ENCODE results near the gene INPP5K.
"Not testable (repeated sequence)": the region's sequence is repeated elsewhere in the genome, so short reads cannot be mapped to it uniquely, and the experiment has no call there.

INPP5K gene

GRCh38 chr17:1464186-1464585, 52.2 kb downstream of the INPP5K start:
- no peak for DNase-seq (ENCODE audit: low read depth)

- no peak for DNase-seq (ENCODE audit: low read depth)
Measured at GRCh38 chr17:1462164-1463112, 54.0 kb downstream of the INPP5K start.

GRCh38 chr17:1461198-1461944, 55.0 kb downstream of the INPP5K start:
- DNase-seq (ENCODE audit: low read depth) = no peak

GRCh38 chr17:1460233-1460632, 56.2 kb downstream of the INPP5K start:
- peak; percentile 46 for DNase-seq (ENCODE audit: low read depth)

GRCh38 chr17:1455797-1456599, 60.4 kb downstream of the INPP5K start, which contains the start of gene CRK:
TSS of gene CRK (minus strand) at chr17:1456232. CDS start at chr17:1456117, 115 bp downstream.
- peak; percentile 95 for DNase-seq (ENCODE audit: low read depth)

GRCh38 chr17:1455291-1455796, 61.1 kb downstream of the INPP5K start:
- DNase-seq (ENCODE audit: low read depth) = peak; percentile 87

GRCh38 chr17:1454541-1454940, 61.9 kb downstream of the INPP5K start:
- no peak for DNase-seq (ENCODE audit: low read depth)

GRCh38 chr17:1453694-1454093, 62.7 kb downstream of the INPP5K start:
- DNase-seq (ENCODE audit: low read depth) = not testable (repeated sequence)

- no peak for DNase-seq (ENCODE audit: low read depth)
Measured at GRCh38 chr17:1452836-1453235, 63.6 kb downstream of the INPP5K start.

GRCh38 chr17:1450261-1450660, 66.2 kb downstream of the INPP5K start:
- not testable (repeated sequence) for DNase-seq (ENCODE audit: low read depth)

GRCh38 chr17:1449412-1449967, 66.9 kb downstream of the INPP5K start:
- DNase-seq (ENCODE audit: low read depth) = no peak

- DNase-seq (ENCODE audit: low read depth) = peak; percentile 40
Measured at GRCh38 chr17:1447052-1447451, 69.4 kb downstream of the INPP5K start.

- no peak for DNase-seq (ENCODE audit: low read depth)
Measured at GRCh38 chr17:1446201-1446600, 70.2 kb downstream of the INPP5K start.

- DNase-seq (ENCODE audit: low read depth) = not testable (repeated sequence)
Measured at GRCh38 chr17:1445695-1446094, 70.7 kb downstream of the INPP5K start.

Data from ELR (cell line).